Inferior parietal cortex (tissue), 1 donor: Measurements from ENCODE around the gene CLVS2.
A peak's percentile ranks its signal among the peaks of the same experiment; 100 is the strongest.

Experiments
- DNase-seq: peaks from one replicate; pipeline ENCODE4 v3.0.0-alpha.2; 2016; ENCODE audit errors: extremely low spot score

CLVS2 gene

GRCh38 chr6:123024976-123025375 lies 28.9 kb downstream of the CLVS2 start:
- DNase-seq: no peak

GRCh38 chr6:123027408-123027807 lies 31.4 kb downstream of the CLVS2 start:
- DNase-seq: no peak

DNA sequence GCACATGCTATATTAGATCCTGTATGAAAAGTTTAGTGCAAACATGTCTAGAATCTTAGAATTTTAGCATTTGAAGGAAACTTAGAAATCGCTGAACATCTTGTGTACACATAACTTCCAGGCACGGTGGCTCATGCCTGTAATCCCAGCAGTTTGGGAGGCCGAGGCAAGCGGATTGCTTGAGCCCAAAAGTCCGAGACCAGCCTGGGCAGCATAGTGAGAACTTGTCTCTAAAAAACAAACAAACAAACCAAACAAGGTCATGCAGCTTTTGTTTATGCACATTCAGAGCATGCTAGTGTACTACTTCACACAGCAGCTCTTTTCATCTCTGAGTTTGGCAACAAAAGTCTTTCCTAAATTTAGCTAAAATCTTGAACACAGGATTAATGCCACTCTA lies 32.2 kb downstream of the CLVS2 start:
- DNase-seq: no peak

- DNase-seq: no peak
These were observed 34.2 kb downstream of the CLVS2 start for GRCh38 chr6:123030282-123030681.

DNA sequence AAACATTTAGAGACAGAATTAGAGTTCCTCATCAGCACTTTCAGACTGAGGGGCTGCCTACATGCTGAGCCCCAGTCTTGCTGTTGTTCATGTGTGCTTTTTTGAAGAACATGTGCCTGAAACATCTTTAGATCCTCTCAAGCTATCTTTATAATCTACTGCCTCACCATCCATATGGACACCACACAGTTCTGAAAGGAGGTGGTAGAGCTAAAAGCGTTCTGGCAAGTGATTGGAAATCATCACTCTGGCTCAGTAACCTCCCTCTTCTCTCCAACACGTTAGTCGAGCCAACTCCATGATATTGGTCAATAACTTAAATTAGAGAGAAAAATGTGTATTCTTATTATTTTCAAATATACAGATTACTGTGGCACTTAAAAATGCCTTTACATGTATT lies 40.6 kb downstream of the CLVS2 start:
- peak; percentile 58 for DNase-seq

- no peak for DNase-seq
These were observed 43.4 kb downstream of the CLVS2 start for GRCh38 chr6:123039431-123039830.

- no peak for DNase-seq
These were observed 46.4 kb downstream of the CLVS2 start for GRCh38 chr6:123042401-123042800.

DNA sequence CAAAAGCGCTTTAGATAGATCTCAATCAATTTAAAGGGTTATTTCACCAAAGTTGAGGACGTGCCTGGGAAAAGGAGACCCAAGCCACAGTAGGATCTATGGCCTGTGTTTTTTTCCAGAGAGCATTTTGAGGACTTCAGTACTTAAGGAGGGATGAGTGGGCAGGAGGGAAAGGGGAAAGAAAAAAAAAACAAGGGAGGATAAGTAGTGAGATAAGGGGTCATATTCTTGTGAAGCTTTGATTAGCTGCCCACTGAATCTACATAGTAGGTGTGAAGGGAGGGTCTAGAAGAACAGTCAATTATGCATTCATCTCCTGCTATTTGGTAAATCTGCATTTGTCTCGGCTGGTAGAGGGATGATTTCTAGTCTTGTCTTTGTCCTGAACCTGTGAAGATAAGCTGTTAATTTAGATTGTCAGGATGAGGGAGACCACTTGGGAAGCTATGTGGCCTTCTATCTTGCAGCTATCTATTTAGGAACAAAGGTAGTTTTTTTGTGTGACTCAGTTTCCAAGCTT lies 48.4 kb downstream of the CLVS2 start:
- no peak for DNase-seq

GRCh38 chr6:123053602-123054225 lies 57.7 kb downstream of the CLVS2 start:
- no peak for DNase-seq

GRCh38 chr6:123055256-123055655 lies 59.2 kb downstream of the CLVS2 start:
- DNase-seq: no peak

GRCh38 chr6:123062670-123063069 lies 66.6 kb downstream of the CLVS2 start:
- no peak for DNase-seq

DNA sequence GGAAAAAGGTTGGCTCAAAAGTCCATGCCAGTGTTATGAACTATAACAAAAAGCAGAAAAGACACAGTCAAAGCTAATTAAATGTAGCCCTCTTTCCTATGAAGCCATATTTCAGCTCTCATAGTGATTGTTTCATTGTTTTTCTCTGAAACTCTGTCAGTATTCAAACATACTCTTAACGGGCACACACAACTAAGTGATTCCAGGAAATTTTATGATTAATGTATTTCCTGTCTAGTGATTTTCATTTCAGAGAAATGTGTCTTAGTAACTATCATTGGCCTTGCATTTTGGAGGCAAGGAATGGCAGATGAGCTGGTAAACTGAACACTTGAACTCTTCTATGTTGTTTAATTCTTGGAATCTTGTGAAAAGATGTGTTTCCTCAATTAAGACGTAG lies 68.0 kb downstream of the CLVS2 start:
- no peak for DNase-seq

GRCh38 chr6:123074616-123075015 lies 78.6 kb downstream of the CLVS2 start:
- no peak for DNase-seq

DNA sequence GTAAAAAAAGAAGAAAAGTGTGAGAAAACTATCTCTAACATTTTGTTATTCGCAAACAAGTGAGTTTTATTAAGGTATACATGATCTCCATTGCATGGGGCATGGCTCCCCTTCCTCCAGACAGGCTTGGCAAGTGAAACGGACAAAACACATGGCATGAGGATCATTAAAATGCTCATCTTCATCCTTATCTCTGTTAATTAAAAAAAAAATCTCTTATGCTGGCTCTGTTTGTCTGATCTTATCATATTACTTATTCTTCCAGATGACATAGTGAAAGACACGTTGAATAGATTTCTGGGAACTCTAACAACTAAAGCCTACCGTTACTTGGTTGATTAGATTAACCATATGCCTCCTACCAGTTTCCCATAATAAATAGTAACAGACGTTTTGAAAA lies 89.4 kb downstream of the CLVS2 start:
- DNase-seq: no peak

- DNase-seq: no peak
These were observed 93.2 kb downstream of the CLVS2 start for GRCh38 chr6:123089226-123089625.

DNA sequence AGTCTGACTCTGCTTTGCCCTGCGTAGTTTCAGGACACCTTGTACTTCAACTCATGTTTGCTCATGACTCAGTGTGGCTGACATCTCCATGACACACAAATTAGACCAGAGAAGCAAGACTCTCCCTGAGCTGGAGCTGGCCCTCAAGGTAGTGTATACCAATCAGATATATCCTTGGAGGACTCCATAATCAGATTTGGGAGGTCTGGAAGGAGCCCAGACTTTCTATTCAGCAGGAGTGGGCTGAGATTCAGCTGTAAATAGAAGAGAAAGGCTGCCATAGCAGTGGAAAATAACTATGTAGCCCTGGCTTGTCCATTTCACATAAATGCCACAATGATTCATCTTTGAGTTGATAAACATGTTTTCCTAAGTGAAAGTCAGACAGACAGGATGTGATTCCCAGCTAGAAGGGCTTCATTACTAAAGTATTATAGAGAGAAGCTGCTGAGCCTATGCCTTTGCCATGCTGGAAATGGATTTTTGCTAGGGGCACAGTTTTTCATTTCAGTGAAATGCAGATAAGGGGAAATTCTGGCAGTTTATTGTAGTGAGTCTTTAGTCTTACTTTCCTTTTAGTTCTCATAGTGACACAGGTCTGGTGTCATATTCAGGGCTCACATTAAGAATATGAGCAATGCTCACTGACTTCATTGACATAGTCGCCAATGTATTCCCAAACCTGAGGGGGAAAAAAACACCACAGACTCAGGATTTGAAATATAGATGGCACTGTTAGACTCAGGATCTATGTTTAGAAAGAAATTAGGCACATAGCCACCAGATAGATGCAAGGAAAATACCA lies 95.3 kb downstream of the CLVS2 start:
- DNase-seq: peak; percentile 41

- no peak for DNase-seq
These were observed 95.8 kb downstream of the CLVS2 start for GRCh38 chr6:123091896-123092271.

DNA sequence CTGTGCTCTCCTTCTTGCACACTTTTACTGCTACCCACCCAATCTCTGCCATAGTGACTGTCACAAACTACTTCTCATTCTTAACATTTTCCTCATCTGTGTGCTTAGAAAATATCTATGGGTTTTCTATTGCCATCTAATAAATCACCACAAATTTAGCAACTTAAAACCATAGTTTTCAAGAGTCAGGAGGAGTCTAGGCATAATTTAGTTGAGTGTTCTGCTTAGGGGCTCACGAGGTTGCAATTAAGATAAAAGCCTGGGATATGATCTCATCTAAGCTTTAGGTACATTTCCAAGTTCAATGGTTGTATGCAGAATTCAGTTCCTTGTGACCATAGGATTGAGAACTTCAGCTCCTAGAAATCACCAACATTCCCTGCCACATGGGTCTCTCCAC lies 98.8 kb downstream of the CLVS2 start:
- no peak for DNase-seq

- peak; percentile 17 for DNase-seq
These were observed 109.5 kb downstream of the CLVS2 start for GRCh38 chr6:123105561-123105960.

DNA sequence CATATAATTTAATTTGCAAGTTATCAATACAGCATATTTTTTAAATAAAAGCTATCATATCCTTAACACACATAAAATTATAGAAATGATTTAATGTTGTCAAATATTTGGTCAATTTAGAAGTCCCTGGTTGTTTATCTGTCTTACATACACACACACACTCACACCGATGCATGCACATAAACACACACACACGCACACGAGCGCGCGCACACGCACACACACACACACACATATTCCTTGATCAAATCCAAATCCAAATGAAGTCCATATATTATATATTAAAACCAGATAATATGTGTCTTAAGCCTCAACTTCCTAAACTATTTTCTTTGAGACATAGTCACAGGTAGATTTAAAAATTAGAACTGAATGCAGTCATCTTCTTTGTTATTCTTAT lies 120.3 kb downstream of the CLVS2 start:
- no peak for DNase-seq

- no peak for DNase-seq
These were observed 121.3 kb downstream of the CLVS2 start for GRCh38 chr6:123117145-123117908.

DNA sequence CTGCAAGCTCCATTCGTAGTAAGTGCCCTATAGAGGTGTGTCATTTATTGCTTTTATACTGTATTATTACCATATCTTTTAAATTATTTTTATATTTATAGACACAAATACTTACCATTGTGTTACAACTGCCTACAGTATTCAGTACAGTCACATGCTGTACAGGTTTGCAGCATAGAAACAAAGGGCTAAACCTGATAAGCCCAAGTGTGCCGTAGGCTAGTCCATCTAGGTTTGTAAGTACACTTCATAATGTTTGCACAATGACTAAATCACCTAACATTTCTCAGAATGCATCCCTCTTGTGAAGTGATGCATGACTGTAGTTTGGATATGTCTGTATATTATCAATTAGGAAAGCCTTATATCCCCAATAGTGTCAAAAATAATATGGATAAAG lies 122.8 kb downstream of the CLVS2 start:
- DNase-seq: no peak
